GM23338 (cell line): Measurements from ENCODE around the gene MYO18A. TPM values are rescaled to one million over a fixed set of nuclear protein-coding genes. Genes with fewer than 3 reads are reported as not detected.
A peak's percentile ranks its signal among the peaks of the same experiment; 100 is the strongest.

Source experiments
- ATAC-seq: fragments of 200-7000 bp; cut with Tn5 transposase; 3 replicates; pipeline ENCODE4 v1.9.1; 2020
- DNase-seq: peaks from one replicate; pipeline ENCODE4 v3.0.0-alpha.2; 2015; ENCODE audit warnings: low spot score
- H2AFZ ChIP-seq: fragments of 200-600 bp; sonication (generic); 2 replicates; pipeline ENCODE4 v1.8.0; 2016; ENCODE audit warnings: antibody characterized with exemption, mild to moderate bottlenecking, moderate library complexity
- H3F3A ChIP-seq: fragments of 200-600 bp; sonication (generic); replicated peaks from 2 replicates; pipeline ENCODE4 v1.8.0; 2017; ENCODE audit warnings: antibody characterized with exemption, mixed run types, low read depth
- H3K27ac ChIP-seq: fragments of 200-600 bp; sonication (generic); 2 replicates; pipeline ENCODE4 v1.6.1; 2016; ENCODE audit warnings: low read depth
- H3K27me3 ChIP-seq: fragments of 200-600 bp; sonication (generic); 2 replicates; pipeline ENCODE4 v1.8.0; 2016; ENCODE audit warnings: mild to moderate bottlenecking, mixed run types, moderate library complexity; ENCODE audit not compliant: insufficient read depth
- H3K36me3 ChIP-seq: fragments of 200-600 bp; sonication (generic); 2 replicates; pipeline ENCODE4 v1.8.0; 2016; ENCODE audit warnings: mild to moderate bottlenecking; ENCODE audit not compliant: insufficient read depth
- H3K4me1 ChIP-seq: fragments of 200-600 bp; sonication (generic); 2 replicates; pipeline ENCODE4 v1.8.0; 2016; ENCODE audit warnings: mild to moderate bottlenecking, moderate library complexity; ENCODE audit not compliant: insufficient read depth
- H3K4me2 ChIP-seq: fragments of 200-600 bp; sonication (generic); 2 replicates; pipeline ENCODE4 v1.7.1; 2017; ENCODE audit warnings: mixed run types
- H3K4me3 ChIP-seq: fragments of 200-600 bp; sonication (generic); 2 replicates; pipeline ENCODE4 v1.6.1; 2016; ENCODE audit warnings: mixed run types
- H3K79me2 ChIP-seq: fragments of 200-600 bp; sonication (generic); replicated peaks from 2 replicates; pipeline ENCODE4 v1.8.0; 2017; ENCODE audit warnings: mild to moderate bottlenecking; ENCODE audit not compliant: insufficient read depth
- H3K9me2 ChIP-seq: fragments of 200-600 bp; sonication (generic); 2 replicates; pipeline ENCODE4 v1.8.0; 2017; ENCODE audit not compliant: insufficient read depth
- H4K20me1 ChIP-seq: fragments of 200-600 bp; sonication (generic); replicated peaks from 2 replicates; pipeline ENCODE4 v1.8.0; 2017; ENCODE audit warnings: mild to moderate bottlenecking; ENCODE audit not compliant: insufficient read depth
- H3K27ac Mint-ChIP-seq: 2 replicates; pipeline ENCODE4 v1.8.0; 2020; ENCODE audit warnings: inconsistent platforms, mild to moderate bottlenecking, moderate library complexity, mixed read lengths
- H3K27me3 Mint-ChIP-seq: 3 replicates; pipeline ENCODE4 v1.8.0; 2022; ENCODE audit warnings: low read depth, mild to moderate bottlenecking, moderate library complexity, mixed read lengths, inconsistent platforms; ENCODE audit not compliant: insufficient read depth, poor library complexity
- H3K36me3 Mint-ChIP-seq: 3 replicates; pipeline ENCODE4 v1.8.0; 2021; ENCODE audit warnings: low read depth, mild to moderate bottlenecking, inconsistent platforms, moderate library complexity, mixed read lengths
- H3K4me1 Mint-ChIP-seq: 3 replicates; pipeline ENCODE4 v1.8.0; 2020; ENCODE audit warnings: mild to moderate bottlenecking, inconsistent platforms, mixed read lengths
- H3K4me3 Mint-ChIP-seq: 3 replicates; pipeline ENCODE4 v1.8.0; 2021; ENCODE audit warnings: moderate library complexity, mild to moderate bottlenecking, inconsistent platforms, mixed read lengths
- H3K9me3 Mint-ChIP-seq: 3 replicates; pipeline ENCODE4 v1.8.0; 2020; ENCODE audit warnings: moderate library complexity, mild to moderate bottlenecking, inconsistent platforms, mixed read lengths
- CREB1 ChIP-seq: fragments of 250-450 bp; sonication (Bioruptor Pico); IDR thresholded peaks from 2 replicates; pipeline ENCODE4 v1.5.0; 2020; ENCODE audit warnings: low read depth, mild to moderate bottlenecking, moderate library complexity
- CTCF ChIP-seq, 2 experiments: fragments of 200-600 bp in 1 of 2; sonication (generic) in 1 of 2; conservative IDR thresholded peaks; 2 replicates each; pipeline versions ENCODE4 v1.5.1 to v1.6.1; 2016 to 2017; ENCODE audit warnings: antibody characterized with exemption in 2 of 2, low read depth in 2 of 2, mild to moderate bottlenecking in 2 of 2, moderate library complexity in 1 of 2
- EZH2 ChIP-seq: fragments of 200-600 bp; sonication (generic); IDR thresholded peaks from one replicate; pipeline ENCODE4 v1.8.0; 2017; ENCODE audit warnings: antibody characterized with exemption, mild to moderate bottlenecking, low read depth; ENCODE audit not compliant: unreplicated experiment
- JUNB ChIP-seq: IDR thresholded peaks from one replicate; pipeline ENCODE4 v1.6.1; 2016; ENCODE audit warnings: antibody characterized with exemption; ENCODE audit not compliant: unreplicated experiment
- NANOG ChIP-seq: IDR thresholded peaks from 2 replicates; pipeline ENCODE4 v1.6.1; 2016; ENCODE audit warnings: antibody characterized with exemption, borderline replicate concordance
- STAT1 ChIP-seq: IDR thresholded peaks from one replicate; pipeline ENCODE4 v1.6.1; 2016; ENCODE audit warnings: antibody characterized with exemption; ENCODE audit not compliant: unreplicated experiment
- ZNF114 ChIP-seq: fragments of 250-450 bp; sonication (Bioruptor Pico); IDR thresholded peaks from 2 replicates; pipeline ENCODE4 v1.5.0; 2020; ENCODE audit warnings: mild to moderate bottlenecking, moderate library complexity
- ZNF331 ChIP-seq: fragments of 250-450 bp; sonication (Bioruptor Pico); IDR thresholded peaks from 2 replicates; pipeline ENCODE4 v1.5.0; 2020; ENCODE audit warnings: low read depth, mild to moderate bottlenecking, moderate library complexity
- polyA plus RNA-seq: library from polyadenylated mRNA; unstranded; fragments of >200 nt; fragmentation: Nextera tagmentation; extraction: Ambion mirVana; gene quantifications from 2 replicates; pipeline ENCODE4 v1.2.1, GENCODE V29; 2016
- total RNA-seq: library from RNA; depleted of rRNA; stranded (reverse); fragments of >200 nt; shearing (Covaris generic); gene quantifications from 2 replicates; pipeline ENCODE4 v1.2.3, GENCODE V29; 2014
- TF ChIP-seq, protein P1 (sequence below): IDR thresholded peaks from 2 replicates; pipeline ENCODE4 v1.6.1; 2016; ENCODE audit warnings: antibody characterized with exemption

Gene MYO18A
- total and polyA plus RNA-seq, 2 experiments from 2014 or later: 18.3 to 37.5 TPM

DNA sequence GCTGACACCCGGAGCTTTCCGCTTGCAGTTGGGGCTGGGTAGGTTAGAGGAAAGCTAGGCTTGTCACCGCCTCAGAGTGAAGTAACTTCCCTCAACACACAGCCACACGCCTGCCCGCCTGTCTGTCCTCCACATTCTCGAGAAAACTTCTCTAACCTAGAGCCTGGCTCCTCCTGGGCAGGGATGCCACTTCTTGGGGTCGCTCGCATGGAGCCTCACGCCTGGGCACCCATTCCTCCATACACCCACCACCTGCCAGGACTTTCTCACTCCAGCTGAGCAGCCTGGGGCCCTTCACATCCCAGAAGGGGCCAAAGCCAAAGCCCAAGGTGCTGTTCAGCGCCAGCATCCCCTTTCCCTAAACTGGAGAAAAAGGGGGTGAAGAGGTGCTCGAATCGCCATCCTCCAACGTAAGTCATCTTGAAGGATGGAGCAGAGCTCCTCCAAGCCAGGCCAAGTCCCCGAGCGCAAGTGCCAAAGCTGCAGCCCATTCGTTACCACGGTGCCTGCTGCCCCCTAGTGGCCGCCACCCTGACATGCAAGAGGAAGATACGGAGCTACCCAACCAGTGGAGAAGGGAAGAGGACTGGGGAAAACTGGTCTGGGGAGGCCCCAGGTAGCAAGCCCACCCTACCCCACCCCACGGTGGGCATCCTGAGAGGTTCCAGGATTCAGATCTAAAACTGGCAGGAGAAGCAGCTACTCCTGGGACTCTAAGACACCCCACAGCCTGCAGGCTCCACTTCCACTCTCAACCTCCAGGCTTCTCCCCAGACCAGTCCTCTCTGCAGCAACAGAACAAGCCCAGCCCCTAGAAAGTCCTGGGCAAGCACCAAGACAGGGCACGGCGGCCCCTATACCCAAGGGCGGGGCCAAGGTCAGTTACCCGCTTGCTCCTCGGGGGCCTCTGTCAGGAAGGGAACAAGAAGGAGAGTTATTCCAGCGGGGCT, 63.1 kb downstream of the MYO18A start:
- no peaks in the 10 kb centered on the region for H3K9me2 ChIP-seq
- H4K20me1 ChIP-seq: no peaks in the 10 kb centered on the region
- no peak overlapping the region for H3K4me3 ChIP-seq
- peaks cover 8% of the 10 kb centered on the region for H3K4me1 ChIP-seq
- Mint-ChIP-seq H3K4me1 (peaks cover 16% of the 10 kb centered on the region), H3K27me3 (peaks cover 9% of the 10 kb centered on the region), H3K9me3 (no peaks in the 10 kb centered on the region), H3K36me3 (peaks cover 8% of the 10 kb centered on the region; the same call in 2 of the 3 replicates), H3K4me3 (peak overlapping the region; percentile 5; the same call in 2 of the 3 replicates), H3K27ac (no peak overlapping the region)
- peak; percentile 96 to 99 for TF ChIP-seq CTCF (conservative IDR thresholded peaks at IDR 0.05; ENCODE audit: low read depth in 2 of 2)
- no peak for TF ChIP-seq NANOG
- no peak overlapping the region for H2AFZ ChIP-seq
- no peaks in the 10 kb centered on the region for H3K36me3 ChIP-seq
- DNase-seq (peak; percentile 91), ATAC-seq (peak; percentile 76)
- no peak overlapping the region for H3K27ac ChIP-seq
- no peaks in the 10 kb centered on the region for H3K79me2 ChIP-seq
- no peaks in the 10 kb centered on the region for H3K27me3 ChIP-seq
- H3K4me2 ChIP-seq: peak overlapping the region; percentile 2; the same call in 1 of the 2 replicates
- 0 out of 2 replicates have a peak, but pooled peaks cover 3% of the 10 kb centered on the region for H3F3A ChIP-seq

GRCh38 chr17:29115961-29116803, 64.0 kb downstream of the MYO18A start:
- no peak overlapping the region for H3K27ac ChIP-seq
- DNase-seq (peak; percentile 93), ATAC-seq (peak; percentile 70)
- no peaks in the 10 kb centered on the region for H3K27me3 ChIP-seq
- H3F3A ChIP-seq: 0 out of 2 replicates have a peak, but pooled peaks cover 3% of the 10 kb centered on the region
- no peak overlapping the region for H2AFZ ChIP-seq
- Mint-ChIP-seq H3K36me3 (peaks cover 8% of the 10 kb centered on the region; the same call in 2 of the 3 replicates), H3K4me1 (peaks cover 16% of the 10 kb centered on the region), H3K27me3 (peaks cover 8% of the 10 kb centered on the region), H3K27ac (no peak overlapping the region), H3K4me3 (peak overlapping the region; percentile 12; the same call in 1 of the 3 replicates), H3K9me3 (no peaks in the 10 kb centered on the region)
- H3K4me2 ChIP-seq: no peak overlapping the region
- no peak overlapping the region for H3K4me3 ChIP-seq
- TF ChIP-seq EZH2 (no peak), ZNF114 (CRISPR knock-in tag) (no peak), STAT1 (no peak), CTCF (conservative IDR thresholded peaks at IDR 0.05; ENCODE audit: low read depth in 2 of 2) (peak; percentile 60 to 81), JUNB (no peak), ZNF331 (CRISPR knock-in tag) (no peak), CREB1 (CRISPR knock-in tag) (no peak)
- TF ChIP-seq, protein P1, sequence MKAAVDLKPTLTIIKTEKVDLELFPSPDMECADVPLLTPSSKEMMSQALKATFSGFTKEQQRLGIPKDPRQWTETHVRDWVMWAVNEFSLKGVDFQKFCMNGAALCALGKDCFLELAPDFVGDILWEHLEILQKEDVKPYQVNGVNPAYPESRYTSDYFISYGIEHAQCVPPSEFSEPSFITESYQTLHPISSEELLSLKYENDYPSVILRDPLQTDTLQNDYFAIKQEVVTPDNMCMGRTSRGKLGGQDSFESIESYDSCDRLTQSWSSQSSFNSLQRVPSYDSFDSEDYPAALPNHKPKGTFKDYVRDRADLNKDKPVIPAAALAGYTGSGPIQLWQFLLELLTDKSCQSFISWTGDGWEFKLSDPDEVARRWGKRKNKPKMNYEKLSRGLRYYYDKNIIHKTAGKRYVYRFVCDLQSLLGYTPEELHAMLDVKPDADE: no peak
- no peaks in the 10 kb centered on the region for H3K79me2 ChIP-seq
- H4K20me1 ChIP-seq: no peaks in the 10 kb centered on the region
- H3K4me1 ChIP-seq: peaks cover 8% of the 10 kb centered on the region
- H3K36me3 ChIP-seq: no peaks in the 10 kb centered on the region
- no peaks in the 10 kb centered on the region for H3K9me2 ChIP-seq
